Immature natural killer cell (primary cell): ENCODE data around the gene ZNF280C. TPM values are rescaled to one million over a fixed set of nuclear protein-coding genes. Genes with fewer than 3 reads are reported as not detected.
A peak's percentile ranks its signal among the peaks of the same experiment; 100 is the strongest.
"Not testable (repeated sequence)": the region's sequence is repeated elsewhere in the genome, so short reads cannot be mapped to it uniquely, and the experiment has no call there.

Source experiments
- DNase-seq, 3 donors: peaks; one replicate each; pipeline ENCODE4 v3.0.0; 2022; ENCODE audit warnings: mixed read lengths in 1 of 3
- H3K27ac Mint-ChIP-seq, 6 donors: one replicate each; pipeline ENCODE4 v1.8.0; 2020; ENCODE audit warnings: mixed read lengths in 6 of 6, mild to moderate bottlenecking in 5 of 6, inconsistent platforms in 4 of 6, moderate library complexity in 3 of 6
- H3K27me3 Mint-ChIP-seq, 3 donors: one replicate each; pipeline ENCODE4 v1.8.0; 2020 to 2021; ENCODE audit warnings: low read depth in 3 of 3, mild to moderate bottlenecking in 3 of 3, mixed read lengths in 3 of 3, moderate library complexity in 3 of 3, inconsistent platforms in 1 of 3
- H3K36me3 Mint-ChIP-seq, 3 donors: one replicate each; pipeline ENCODE4 v1.8.0; 2020; ENCODE audit warnings: mixed read lengths in 3 of 3, inconsistent platforms in 2 of 3, mild to moderate bottlenecking in 2 of 3
- H3K4me1 Mint-ChIP-seq, 2 donors: one replicate each; pipeline ENCODE4 v1.8.0; 2020; ENCODE audit warnings: inconsistent platforms in 2 of 2, mild to moderate bottlenecking in 2 of 2, mixed read lengths in 2 of 2, moderate library complexity in 1 of 2
- H3K4me3 Mint-ChIP-seq, 5 donors: one replicate each; pipeline ENCODE4 v1.8.0; 2020; ENCODE audit warnings: mild to moderate bottlenecking in 5 of 5, mixed read lengths in 5 of 5, inconsistent platforms in 3 of 5, moderate library complexity in 3 of 5
- H3K9me3 Mint-ChIP-seq, 6 donors: one replicate each; pipeline ENCODE4 v1.8.0; 2020; ENCODE audit warnings: mild to moderate bottlenecking in 6 of 6, mixed read lengths in 6 of 6, inconsistent platforms in 4 of 6, moderate library complexity in 3 of 6
- polyA plus RNA-seq, 3 donors: library from polyadenylated mRNA; unstranded; fragments of 300-500 nt; fragmentation: Illumina TruSeq; gene quantifications; one replicate each; pipeline ENCODE4 v1.2.3, GENCODE V29; 2021

Gene ZNF280C
- polyA plus RNA-seq, 3 donors from 2014 or later = 1.1 to 2.7 TPM; not detected in 1

DNA sequence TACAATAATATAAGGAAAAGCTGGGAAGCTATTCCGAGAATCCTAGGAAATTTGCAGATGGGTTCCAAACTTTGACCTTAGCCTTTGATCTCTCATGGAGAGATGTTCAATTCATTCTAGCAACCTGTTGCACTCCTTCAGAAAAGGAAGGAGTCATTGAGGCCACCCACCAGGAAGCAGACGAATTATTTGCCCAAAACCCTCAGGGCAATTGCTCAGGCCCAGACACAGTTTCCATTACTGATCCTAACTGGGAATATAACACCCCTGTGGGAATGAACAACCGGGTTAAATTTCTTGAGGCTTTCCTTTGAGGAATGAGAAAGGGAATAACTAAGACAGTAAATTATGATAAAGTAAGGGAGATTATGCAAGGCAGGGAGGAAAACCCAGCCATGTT lies 13.5 kb upstream of the ZNF280C start:
- Mint-ChIP-seq H3K4me1 (no peaks in the 10 kb centered on the region), H3K27me3 (peaks cover 0 to 4% (median 2%) of the 10 kb centered on the region in 3 donors), H3K36me3 (no peaks in the 10 kb centered on the region), H3K9me3 (no peaks in the 10 kb centered on the region), H3K4me3 (no peak overlapping the region), H3K27ac (no peak overlapping the region)
- no peak for DNase-seq

DNA sequence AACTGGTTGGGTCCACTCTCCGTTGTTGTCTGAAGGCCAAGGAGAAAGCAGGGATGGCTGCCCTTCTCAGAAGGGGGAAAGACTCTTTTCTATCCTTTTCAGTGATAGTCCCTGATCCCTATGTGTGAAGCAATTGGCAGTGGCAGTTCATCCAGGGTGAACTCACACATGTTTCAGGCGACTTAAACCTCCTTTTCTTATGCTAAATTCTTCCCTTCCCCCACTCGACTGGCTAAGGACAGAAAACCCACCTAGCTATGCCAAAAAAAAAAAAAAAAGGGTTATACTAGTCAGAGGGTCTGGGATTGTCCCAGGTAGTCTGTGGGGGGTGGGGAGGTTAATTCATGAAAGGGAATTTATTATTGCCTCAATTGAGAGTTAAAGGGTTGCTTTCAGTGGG lies 12.2 kb upstream of the ZNF280C start:
- Mint-ChIP-seq H3K4me3 (no peak overlapping the region), H3K4me1 (no peaks in the 10 kb centered on the region), H3K36me3 (no peaks in the 10 kb centered on the region), H3K27me3 (peaks cover 0 to 5% (median 4%) of the 10 kb centered on the region in 3 donors), H3K27ac (no peak overlapping the region), H3K9me3 (no peaks in the 10 kb centered on the region)
- no peak for DNase-seq

DNA sequence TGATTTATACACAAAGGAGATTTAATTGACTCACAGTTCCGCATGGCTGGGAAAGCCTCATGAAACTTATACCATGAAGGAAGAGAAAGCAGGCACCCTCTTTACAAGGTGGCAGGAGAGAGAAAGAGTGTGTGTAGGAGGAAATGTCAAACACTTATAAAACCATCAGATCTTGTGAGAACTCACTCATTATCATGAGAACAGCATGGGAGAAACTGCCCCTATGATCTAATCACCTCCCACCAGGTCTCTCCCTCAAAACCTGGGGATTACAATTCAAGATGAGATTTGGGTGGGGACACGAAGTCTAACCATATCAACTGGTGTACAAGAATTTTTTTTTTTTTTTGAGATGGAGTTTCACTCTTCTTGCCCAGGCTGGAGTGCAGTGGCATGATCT lies 3.6 kb upstream of the ZNF280C start:
- Mint-ChIP-seq H3K27me3 (peaks cover 9 to 14% (median 10%) of the 10 kb centered on the region in 3 donors), H3K4me1 (peaks cover 12 to 20% of the 10 kb centered on the region in 2 donors)
- not testable (repeated sequence) for H3K9me3 Mint-ChIP-seq, H3K36me3 Mint-ChIP-seq, H3K4me3 Mint-ChIP-seq, H3K27ac Mint-ChIP-seq, DNase-seq

GRCh38 chrX:130269391-130269790 lies 692 bp upstream of the ZNF280C start:
- H3K4me3 Mint-ChIP-seq = peak overlapping the region in 1 of 5 donors; percentile 85
- H3K27me3 Mint-ChIP-seq = peaks cover 8 to 11% (median 9%) of the 10 kb centered on the region in 3 donors
- not testable (repeated sequence) for H3K27ac Mint-ChIP-seq, DNase-seq, H3K36me3 Mint-ChIP-seq, H3K9me3 Mint-ChIP-seq
- H3K4me1 Mint-ChIP-seq = peaks cover 13 to 29% of the 10 kb centered on the region in 2 donors

DNA sequence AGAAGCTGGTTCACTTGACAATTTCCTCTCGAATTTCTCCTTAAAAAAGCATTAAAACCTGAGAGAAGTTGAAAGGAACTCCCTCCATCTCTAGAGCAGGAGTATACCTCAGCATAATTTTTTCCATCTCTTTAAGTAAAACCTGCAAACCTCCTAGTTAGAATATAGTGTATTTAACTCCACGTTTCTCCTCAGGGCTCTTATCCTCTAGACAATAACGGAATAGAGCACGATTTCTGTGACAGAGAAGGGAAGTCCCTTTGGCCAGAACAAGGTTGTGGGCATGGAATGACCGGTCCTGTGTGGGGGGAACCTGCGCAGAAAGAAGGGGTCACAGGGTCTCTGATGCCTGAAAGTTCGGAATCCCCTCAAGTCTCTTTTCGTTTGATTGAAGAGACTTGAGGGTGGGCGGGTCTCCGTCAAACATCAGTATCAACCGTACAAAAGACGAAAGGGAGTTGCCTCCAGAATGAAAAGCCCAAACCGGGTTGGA lies 697 bp downstream of the ZNF280C start:
- H3K4me3 Mint-ChIP-seq = peak overlapping the region; percentile 85 to 88 (median 87)
- H3K27me3 Mint-ChIP-seq = peaks cover 4 to 11% (median 9%) of the 10 kb centered on the region in 3 donors
- peak overlapping the region; percentile 62 to 88 (median 82) for H3K27ac Mint-ChIP-seq
- H3K4me1 Mint-ChIP-seq = peaks cover 13 to 34% of the 10 kb centered on the region in 2 donors
- no peaks in the 10 kb centered on the region for H3K9me3 Mint-ChIP-seq
- H3K36me3 Mint-ChIP-seq = no peaks in the 10 kb centered on the region
- DNase-seq = no peak

DNA sequence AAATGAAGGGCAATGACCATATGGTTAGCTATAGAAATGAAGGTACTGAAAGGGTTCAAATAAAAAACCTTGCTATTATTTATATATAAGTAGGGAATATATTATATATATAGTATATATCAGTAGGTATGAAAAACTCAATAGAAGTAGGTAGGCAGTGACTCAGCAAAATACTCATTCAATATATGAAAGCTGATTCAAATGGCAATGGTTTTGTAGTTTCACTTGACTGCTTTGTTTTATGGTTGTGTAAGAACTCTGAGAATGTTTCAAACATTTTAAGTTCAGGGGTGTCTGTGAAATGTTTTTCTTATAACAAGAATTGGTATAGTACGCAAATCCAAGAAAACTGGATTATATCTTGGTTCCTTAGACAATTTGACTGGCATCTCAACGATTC lies 4.1 kb downstream of the ZNF280C start:
- peaks cover 13 to 34% of the 10 kb centered on the region in 2 donors for H3K4me1 Mint-ChIP-seq
- H3K27ac Mint-ChIP-seq = no peak overlapping the region
- no peak overlapping the region for H3K4me3 Mint-ChIP-seq
- H3K9me3 Mint-ChIP-seq = no peaks in the 10 kb centered on the region
- H3K36me3 Mint-ChIP-seq = no peaks in the 10 kb centered on the region
- peaks cover 3 to 11% (median 9%) of the 10 kb centered on the region in 3 donors for H3K27me3 Mint-ChIP-seq
- DNase-seq = no peak

GRCh38 chrX:130263016-130263415 lies 5.7 kb downstream of the ZNF280C start:
- Mint-ChIP-seq H3K27ac (no peak overlapping the region), H3K4me1 (peaks cover 8 to 22% of the 10 kb centered on the region in 2 donors), H3K4me3 (no peak overlapping the region), H3K36me3 (peaks cover 0 to 3% (median 0%) of the 10 kb centered on the region in 3 donors), H3K9me3 (no peaks in the 10 kb centered on the region), H3K27me3 (peaks cover 0 to 4% (median 0%) of the 10 kb centered on the region in 3 donors)
- DNase-seq = no peak

DNA sequence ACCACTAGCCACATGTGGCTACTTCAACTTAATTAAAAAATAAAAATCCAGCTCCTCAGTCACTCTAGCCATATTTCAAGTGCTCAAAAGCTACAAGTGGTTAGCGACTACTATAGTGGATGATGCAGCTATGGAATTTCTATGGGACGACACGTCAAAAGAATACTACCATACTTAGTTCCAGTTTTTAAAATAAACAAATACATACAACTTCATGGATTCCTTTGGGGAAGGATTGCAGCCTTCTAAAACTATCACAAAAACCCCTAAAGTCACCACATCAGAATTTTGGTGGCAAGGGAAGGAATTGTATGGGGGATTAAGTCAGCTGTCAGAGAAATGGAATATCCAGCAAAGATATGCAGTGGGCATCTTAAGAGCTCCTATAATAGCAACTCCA lies 6.5 kb downstream of the ZNF280C start:
- no peak overlapping the region for H3K27ac Mint-ChIP-seq

GRCh38 chrX:130261296-130261893 lies 7.3 kb downstream of the ZNF280C start:
- Mint-ChIP-seq H3K36me3 (peaks cover 0 to 3% (median 0%) of the 10 kb centered on the region in 3 donors), H3K4me3 (no peak overlapping the region), H3K27ac (no peak overlapping the region), H3K27me3 (no peaks in the 10 kb centered on the region), H3K9me3 (no peaks in the 10 kb centered on the region), H3K4me1 (peaks cover 0 to 12% of the 10 kb centered on the region in 2 donors)
- no peak for DNase-seq

More for the DNA sequence above, 6.5 kb downstream of the ZNF280C start:
- Mint-ChIP-seq H3K9me3 (no peaks in the 10 kb centered on the region), H3K4me3 (no peak overlapping the region), H3K36me3 (peaks cover 0 to 3% (median 0%) of the 10 kb centered on the region in 3 donors), H3K4me1 (peaks cover under 1 to 14% of the 10 kb centered on the region in 2 donors), H3K27me3 (peaks cover 0 to 2% (median 0%) of the 10 kb centered on the region in 3 donors)
- no peak for DNase-seq

- Mint-ChIP-seq H3K4me1 (peaks cover 0 to 5% of the 10 kb centered on the region in 2 donors), H3K9me3 (no peaks in the 10 kb centered on the region), H3K27ac (no peak overlapping the region), H3K4me3 (no peak overlapping the region), H3K27me3 (peaks cover 0 to 1% (median 0%) of the 10 kb centered on the region in 3 donors), H3K36me3 (peaks cover 0 to 3% (median 0%) of the 10 kb centered on the region in 3 donors)
- DNase-seq = no peak
Observed at GRCh38 chrX:130260316-130260715, 8.4 kb downstream of the ZNF280C start.

GRCh38 chrX:130253916-130254315 lies 14.8 kb downstream of the ZNF280C start:
- H3K9me3 Mint-ChIP-seq = no peaks in the 10 kb centered on the region
- H3K36me3 Mint-ChIP-seq = peaks cover 0 to 23% (median 0%) of the 10 kb centered on the region in 3 donors
- no peak overlapping the region for H3K27ac Mint-ChIP-seq
- peaks cover 0 to 8% (median 5%) of the 10 kb centered on the region in 3 donors for H3K27me3 Mint-ChIP-seq
- peaks cover 0 to 1% of the 10 kb centered on the region in 2 donors for H3K4me1 Mint-ChIP-seq
- no peak for DNase-seq
- H3K4me3 Mint-ChIP-seq = no peak overlapping the region

DNA sequence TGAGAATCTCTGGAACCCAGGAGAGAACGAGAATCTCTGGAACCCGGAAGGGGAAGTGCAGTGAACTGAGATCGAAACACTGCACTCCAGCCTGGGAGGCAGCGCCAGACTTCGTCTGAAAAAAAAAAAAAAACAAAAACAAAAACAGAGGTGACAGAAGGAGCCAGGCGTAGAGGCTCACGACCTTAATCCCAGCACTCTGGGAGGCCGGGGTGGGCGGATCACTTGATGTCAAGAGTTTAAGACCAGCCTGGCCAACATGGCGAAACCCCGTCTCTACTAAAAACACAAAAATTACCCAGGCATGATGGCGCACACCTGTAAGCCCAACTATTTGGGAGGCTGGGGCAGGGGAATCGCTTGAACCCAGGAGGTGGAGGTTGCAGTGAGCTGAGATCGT lies 17.0 kb downstream of the ZNF280C start:
- no peak overlapping the region for H3K27ac Mint-ChIP-seq
- no peak overlapping the region for H3K4me3 Mint-ChIP-seq
- H3K36me3 Mint-ChIP-seq = peaks cover 0 to 20% (median 0%) of the 10 kb centered on the region in 3 donors
- no peaks in the 10 kb centered on the region for H3K9me3 Mint-ChIP-seq
- peaks cover 0 to 1% of the 10 kb centered on the region in 2 donors for H3K4me1 Mint-ChIP-seq
- H3K27me3 Mint-ChIP-seq = peaks cover 2 to 12% (median 5%) of the 10 kb centered on the region in 3 donors
- DNase-seq = no peak

DNA sequence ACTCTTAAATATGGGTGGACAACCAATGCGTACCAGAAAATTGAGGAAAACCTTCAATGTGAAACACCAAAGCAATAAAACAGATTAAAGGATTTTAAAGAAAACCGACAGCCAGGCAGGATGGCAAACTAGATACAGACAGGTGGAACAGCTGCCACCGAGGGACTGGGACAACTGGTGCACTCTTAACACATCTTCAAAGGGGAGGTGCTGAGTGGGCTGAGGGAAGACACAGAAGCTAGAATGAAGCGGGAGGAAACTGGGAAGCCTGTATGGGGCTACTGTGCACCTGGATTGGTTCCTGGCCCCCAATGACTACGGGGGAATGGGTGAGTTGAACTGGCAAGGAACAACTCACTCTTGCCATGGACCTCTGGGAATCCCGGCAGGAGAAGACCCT lies 20.7 kb downstream of the ZNF280C start:
- no peak for DNase-seq
- Mint-ChIP-seq H3K4me1 (no peaks in the 10 kb centered on the region), H3K27ac (no peak overlapping the region), H3K27me3 (peaks cover 2 to 12% (median 2%) of the 10 kb centered on the region in 3 donors), H3K4me3 (no peak overlapping the region), H3K9me3 (no peaks in the 10 kb centered on the region), H3K36me3 (peaks cover 0 to 8% (median 0%) of the 10 kb centered on the region in 3 donors)

DNA sequence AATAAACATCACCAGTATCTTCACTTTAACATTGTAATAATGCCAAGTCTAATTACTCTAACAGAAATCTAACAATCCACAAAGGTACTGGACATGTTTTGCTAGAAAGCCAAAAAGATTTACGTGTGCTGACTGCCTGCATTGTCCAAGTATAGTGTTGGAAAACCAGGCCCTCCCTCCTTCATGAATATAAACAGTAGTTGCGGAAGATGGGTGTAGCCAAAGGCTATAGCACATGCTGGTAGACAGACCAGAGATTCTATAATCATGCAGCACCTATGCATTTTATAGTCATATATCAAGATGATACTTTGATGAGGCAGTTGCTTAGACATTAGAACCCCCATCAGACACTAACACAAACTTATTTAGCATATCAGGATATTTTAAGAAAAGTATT lies 22.6 kb downstream of the ZNF280C start:
- H3K4me3 Mint-ChIP-seq = no peak overlapping the region
- no peak for DNase-seq
- no peak overlapping the region for H3K27ac Mint-ChIP-seq
- H3K4me1 Mint-ChIP-seq = no peaks in the 10 kb centered on the region
- peaks cover 0 to 8% (median 0%) of the 10 kb centered on the region in 3 donors for H3K36me3 Mint-ChIP-seq
- H3K27me3 Mint-ChIP-seq = peaks cover 2 to 10% (median 2%) of the 10 kb centered on the region in 3 donors
- H3K9me3 Mint-ChIP-seq = no peaks in the 10 kb centered on the region
